Raji (cell line): Measurements from ENCODE around the gene LAIR2.

Experiments used
- POLR2A ChIP-seq: IDR thresholded peaks from 2 replicates; pipeline ENCODE4 v1.6.1; 2011; ENCODE audit warnings: low read depth, low read length, control low read depth; ENCODE audit not compliant: insufficient read depth

LAIR2 gene

GRCh38 chr19:54521022-54521859 is 18.6 kb downstream of the LAIR2 start:
- TF ChIP-seq POLR2A: no peak

DNA sequence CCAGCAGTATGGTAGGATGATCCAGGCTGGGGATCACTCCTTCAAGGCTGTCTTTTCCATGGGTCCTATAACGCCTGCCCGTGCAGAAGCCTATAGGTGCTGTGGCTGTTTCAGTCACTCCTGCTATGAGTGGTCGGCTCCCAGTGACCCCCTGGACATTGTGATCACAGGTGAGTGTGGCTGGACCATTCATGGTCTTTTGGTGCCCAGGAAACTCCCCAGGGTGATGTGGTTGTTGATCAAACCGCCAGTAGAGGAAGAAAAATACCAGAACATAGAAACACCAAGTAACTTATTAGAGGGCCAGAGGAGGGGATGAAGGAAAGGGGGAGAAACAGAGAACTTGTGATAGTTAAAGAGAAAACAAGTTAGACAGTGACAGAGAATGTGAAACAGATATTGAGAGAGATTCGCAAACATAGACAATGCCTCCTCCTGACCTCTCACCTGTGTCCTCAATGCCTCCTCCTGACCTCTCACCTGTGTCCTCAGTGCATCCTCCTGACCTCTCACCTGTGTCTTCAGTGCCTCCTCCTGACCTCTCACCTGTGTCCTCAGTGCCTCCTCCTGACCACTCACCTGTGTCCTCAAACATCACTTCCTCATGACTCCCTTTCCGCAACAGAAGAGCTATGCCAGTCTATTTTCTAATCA is 19.4 kb downstream of the LAIR2 start:
- TF ChIP-seq POLR2A: no peak

GRCh38 chr19:54523403-54523802 is 20.8 kb downstream of the LAIR2 start:
- no peak for TF ChIP-seq POLR2A

DNA sequence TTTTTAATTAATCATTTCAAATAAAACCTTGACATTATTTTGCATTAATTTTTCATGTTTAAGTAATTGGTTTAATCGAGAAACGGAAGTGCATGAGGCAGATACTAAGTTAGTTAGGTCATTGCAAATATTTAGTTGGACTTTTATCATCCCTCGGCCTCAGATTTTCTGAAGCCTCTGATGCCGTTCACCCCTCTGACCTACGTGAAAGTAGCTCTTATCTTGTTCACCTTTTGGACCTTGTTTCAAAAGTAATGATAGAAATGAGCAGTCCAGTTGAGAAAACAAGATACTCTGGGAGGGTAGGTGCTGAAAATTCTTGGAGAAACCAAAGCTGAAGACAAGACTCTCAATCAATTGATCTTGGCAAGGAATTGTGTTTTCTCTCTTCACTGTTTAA is 23.0 kb downstream of the LAIR2 start:
- no peak for TF ChIP-seq POLR2A

- TF ChIP-seq POLR2A: no peak
These were observed 24.3 kb downstream of the LAIR2 start for GRCh38 chr19:54526972-54527371.

DNA sequence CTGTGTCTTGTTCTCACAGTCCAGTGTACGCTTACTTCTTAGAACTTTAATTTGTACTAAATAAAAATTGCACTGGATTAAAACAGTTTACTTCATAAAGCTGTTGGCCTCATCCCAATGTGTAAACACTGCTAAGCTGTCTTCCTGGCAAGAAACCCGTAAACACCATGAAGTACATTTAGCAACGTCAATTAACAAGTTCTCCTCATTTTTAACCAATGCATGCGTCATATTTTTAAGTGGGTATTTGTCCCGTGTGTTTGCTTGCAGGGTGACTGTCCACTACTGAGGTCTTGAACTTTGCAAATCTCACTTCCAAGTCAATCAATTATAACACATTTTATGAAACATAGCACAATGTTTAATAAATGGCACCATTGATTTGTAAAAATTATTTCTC is 28.2 kb downstream of the LAIR2 start:
- TF ChIP-seq POLR2A: no peak

- TF ChIP-seq POLR2A: no peak
These were observed 29.9 kb downstream of the LAIR2 start for GRCh38 chr19:54532528-54532927.

GRCh38 chr19:54533476-54533875 is 30.8 kb downstream of the LAIR2 start:
- TF ChIP-seq POLR2A: no peak

DNA sequence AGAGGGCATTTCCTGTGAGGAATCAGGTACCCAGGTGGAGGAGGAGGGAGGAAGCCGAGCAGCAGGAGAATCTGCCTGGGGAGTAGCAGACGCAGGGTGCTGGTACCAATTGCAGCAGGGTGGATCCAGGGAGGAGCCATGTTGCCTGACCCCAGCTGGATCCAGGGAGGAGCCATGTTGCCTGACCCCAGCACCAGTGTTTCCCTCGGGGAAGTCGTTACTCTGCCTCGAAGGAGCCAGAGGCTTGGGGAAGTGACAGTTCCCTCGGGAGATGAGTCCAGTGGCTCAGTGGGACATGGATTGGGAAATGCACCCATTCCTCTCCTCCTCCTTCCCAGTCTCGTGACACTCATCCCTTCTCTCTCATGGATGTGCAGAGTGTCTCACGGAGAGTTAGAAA is 31.5 kb downstream of the LAIR2 start:
- no peak for TF ChIP-seq POLR2A

GRCh38 chr19:54535601-54536000 is 33.0 kb downstream of the LAIR2 start:
- no peak for TF ChIP-seq POLR2A

DNA sequence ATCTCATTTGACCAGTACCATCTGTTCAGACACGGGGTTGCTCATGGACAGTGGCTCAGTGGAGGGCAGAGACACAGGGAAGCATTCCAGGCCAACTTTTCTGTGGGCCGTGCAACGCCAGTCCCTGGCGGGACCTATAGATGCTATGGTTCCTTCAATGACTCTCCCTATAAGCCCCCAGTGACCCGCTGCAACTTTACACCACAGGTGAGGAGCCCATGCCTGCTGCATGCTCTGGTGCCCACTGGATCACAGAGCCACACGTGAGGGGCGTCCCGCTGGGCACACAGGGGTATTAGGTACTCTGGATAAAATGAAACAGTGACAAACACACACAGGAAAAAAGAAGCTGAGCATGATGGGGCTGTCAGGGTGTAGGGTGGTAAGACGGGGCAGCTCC is 34.3 kb downstream of the LAIR2 start:
- TF ChIP-seq POLR2A: no peak

GRCh38 chr19:54541712-54542111 is 39.1 kb downstream of the LAIR2 start:
- no peak for TF ChIP-seq POLR2A

GRCh38 chr19:54548806-54549205 is 46.2 kb downstream of the LAIR2 start:
- no peak for TF ChIP-seq POLR2A

DNA sequence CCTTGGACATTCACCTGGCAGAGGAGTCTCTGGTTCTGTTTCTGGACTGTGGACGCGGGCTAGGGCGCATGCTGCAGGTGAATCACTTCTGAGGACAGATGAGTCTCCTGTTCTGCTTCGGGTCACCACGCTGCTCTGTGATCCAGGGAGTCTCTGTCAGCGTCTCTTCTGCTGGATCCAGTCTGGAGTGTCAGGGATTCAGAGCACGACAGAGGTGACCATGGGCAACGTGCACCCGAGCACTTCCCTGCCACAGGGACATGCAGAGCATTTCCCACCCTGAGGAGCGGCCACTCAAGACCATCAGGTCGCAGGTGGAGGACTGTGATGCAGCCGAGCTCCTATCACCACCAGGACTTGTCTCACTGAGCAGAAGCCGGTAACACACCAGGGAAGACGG is 46.6 kb downstream of the LAIR2 start:
- TF ChIP-seq POLR2A: no peak

DNA sequence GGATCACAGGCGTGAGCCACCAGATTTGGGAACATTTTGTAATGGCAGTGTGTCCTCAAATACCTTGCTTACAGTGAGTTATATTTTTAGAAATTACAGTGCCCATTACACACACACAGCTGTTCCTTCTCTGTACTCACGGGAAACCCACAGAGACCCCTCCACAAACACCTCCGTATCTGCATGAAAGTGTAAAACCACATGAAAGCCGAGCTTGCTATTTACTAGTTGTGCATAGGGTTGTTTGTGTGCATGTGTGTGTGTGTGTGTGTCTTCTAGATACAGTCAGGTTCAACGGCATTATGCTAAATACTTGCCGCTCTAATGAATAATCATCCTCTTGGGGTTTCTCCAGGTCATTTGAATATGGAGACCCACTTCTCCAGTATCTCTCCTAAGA is 48.7 kb downstream of the LAIR2 start:
- TF ChIP-seq POLR2A: no peak
